Kidney tubule cell (primary cell): Measurements from ENCODE around the gene CLHC1.
"Not testable (repeated sequence)": the region's sequence is repeated elsewhere in the genome, so short reads cannot be mapped to it uniquely, and the experiment has no call there.

Experiments
- DNase-seq: peaks from one replicate; pipeline ENCODE4 v3.0.0-alpha.2; 2018; ENCODE audit warnings: low spot score

The CLHC1 gene

DNA sequence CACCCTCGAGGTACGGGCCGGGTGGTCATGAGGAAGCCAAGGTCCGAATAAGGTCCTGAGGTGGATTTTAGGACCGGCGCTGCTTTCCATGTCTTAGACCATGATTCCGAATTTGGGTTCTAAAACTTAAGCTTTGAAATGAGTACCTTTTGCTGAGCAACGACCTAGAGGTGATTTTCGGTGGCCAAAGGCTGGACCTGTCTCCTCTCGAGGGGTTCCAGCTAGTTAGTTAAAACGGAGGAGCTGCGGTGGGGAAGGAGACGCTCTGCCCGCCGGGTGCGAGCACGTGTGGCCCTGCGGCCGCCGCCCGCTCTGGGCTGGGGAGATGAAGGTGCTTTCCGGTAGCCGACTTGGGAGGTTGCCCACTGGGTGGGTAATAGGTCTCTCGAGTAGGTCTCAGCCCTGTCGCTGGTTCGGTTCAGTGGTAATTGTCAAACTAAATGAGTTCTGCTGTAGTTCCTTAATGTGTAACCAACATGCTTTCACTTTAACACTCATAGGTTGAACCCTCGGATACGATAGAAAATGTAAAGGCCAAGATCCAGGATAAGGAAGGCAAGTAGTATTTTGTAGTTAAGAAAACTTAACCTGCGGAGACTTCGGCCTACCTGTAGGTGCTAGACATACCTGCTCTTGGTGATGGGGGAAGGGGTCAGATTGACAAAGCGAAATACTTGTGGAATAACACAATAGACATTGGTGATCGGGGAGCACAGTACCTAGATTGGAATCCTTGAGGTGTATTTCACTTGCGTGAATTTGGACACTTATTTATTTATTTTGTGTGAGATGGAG lies 967 bp upstream of the CLHC1 start:
- DNase-seq, result peak; percentile 46

DNA sequence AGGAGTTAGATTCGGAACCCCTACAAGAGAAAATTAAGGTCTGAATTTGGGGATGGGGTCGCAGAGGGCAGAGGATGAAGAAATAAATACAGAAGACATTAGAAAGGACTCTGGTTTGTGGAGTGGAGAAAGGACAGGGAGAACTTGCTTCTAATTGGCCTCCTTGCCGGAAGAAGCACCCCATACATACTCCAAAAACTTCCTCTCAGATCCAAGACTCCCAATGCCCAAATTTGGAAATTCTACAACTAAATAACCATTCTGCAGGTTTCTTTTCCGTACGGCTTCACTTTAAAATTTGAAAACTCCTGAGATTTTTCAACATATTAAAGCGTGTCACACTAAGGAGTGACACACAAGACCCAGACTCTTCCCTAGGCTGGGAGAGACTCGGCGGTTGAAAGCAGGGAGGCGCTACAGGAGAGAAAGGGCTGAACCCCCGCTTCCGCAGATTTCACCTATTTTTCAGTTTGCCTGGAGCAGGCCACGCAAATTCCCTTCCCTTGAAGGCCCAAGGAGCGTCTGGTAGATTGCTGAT lies 478 bp downstream of the CLHC1 start:
- no peak for DNase-seq

DNA sequence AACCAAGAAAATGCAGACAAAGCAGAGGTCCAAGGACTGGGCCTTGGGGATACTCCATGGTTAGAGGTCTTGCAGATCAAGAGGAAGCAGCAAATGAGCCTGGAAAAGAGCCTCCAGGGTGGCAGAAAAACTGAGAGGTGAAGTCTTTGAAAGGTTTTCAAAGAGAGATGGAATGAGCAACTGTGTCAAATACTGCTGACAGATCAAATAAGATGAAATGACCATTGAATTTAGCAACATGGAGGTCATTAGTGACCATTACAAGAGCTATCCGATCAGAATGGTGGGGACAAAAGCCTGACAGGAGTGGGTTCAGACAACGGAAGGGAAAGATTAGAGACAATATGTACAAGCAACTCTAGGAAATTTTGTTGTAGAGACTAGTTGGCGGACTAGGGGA lies 1.5 kb downstream of the CLHC1 start:
- no peak for DNase-seq

DNA sequence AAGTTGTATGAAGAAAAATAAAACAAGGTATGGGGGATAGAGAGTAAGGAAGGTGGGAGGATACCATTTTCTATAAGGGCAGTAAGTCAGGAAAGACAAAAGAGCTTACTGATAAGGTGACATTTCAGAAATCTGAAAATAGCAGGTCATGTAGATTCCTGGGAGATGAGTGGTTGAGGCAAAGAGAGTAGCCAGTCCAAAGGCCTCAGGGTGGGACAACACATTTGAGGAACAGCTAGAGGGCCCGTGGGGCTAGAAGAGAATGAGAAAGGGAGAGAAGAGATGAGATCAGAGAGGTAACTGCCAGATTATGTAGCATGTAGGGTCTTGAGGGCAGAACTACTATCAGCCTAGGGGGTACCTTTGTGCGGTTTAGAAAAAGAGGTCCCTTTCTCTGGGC lies 2.9 kb downstream of the CLHC1 start:
- DNase-seq, result no peak

DNA sequence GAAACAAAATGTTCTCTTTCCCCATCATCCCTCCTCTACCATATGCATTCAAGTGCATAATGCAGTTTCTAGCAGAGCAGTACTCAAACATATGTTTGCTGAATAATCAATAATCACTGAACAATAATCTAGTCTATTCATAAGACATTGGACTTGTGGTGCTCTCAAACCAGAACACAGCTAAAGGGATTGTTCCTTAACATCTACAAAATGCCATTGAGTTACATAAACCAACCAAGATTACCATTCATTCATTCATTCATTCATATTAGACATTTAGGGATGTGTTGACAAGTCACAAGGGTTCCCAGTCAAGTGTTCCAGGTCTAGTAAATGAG lies 3.9 kb downstream of the CLHC1 start:
- no peak for DNase-seq

DNA sequence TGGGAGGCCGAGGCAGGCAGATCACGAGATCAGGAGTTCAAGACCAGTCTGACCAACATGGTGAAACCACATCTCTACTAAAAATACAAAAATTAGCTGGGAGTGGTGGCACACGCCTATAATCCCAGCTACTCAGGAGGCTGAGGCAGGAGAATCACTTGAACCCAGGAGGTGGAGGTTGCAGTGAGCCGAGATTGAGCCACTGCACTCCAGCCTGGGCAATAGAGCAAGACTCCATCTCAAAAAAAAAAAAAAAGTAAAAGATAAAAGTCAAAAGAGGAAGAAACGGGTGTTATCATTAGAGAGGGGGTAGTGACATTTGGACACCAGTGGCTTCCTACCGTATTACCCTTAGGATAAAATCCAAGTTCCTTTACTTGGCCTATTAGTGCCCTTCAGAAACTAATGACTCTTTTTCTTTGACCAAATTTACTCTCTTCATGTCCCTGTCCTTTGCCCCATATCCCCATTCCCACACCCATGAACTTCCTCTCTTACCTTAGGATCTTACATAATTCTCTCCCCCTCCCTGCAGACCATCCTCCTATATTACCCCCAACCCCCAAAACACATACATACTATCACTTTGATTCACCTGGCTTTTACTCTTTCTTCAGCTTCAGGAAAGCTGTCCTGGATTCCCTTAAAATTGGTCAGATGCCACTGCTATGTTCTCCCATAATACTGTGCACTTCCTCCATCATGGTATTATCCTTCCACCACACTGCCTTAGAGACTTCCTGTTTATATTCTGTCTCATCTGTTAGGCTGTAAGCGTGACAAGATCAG lies 4.5 kb downstream of the CLHC1 start:
- DNase-seq, result not testable (repeated sequence)

DNA sequence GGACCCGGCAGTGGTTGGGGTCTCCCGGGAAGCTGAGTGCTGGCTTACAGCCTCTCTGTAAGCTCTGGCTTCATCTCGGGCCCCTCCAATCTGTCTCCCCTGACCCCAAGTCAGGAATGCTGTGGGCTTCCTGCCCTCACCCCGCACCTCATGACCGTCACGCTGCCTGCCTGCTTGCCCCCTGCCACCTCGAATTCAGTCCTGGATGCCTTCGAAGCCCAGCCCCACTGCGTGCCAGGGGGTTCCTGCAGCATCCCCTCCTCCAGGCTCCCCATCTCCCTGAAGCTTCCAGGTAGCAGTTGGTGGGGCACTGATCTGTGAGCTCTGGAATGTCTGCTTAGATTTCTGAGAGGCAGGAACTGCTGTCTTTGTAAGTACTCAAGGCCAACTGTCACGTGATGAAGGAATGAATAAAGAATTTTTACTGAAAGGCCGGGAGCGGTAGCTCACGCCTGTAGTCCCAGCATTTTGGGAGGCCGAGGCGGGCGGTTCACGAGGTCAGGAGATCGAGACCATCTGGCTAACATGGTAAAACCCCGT lies 6.5 kb downstream of the CLHC1 start:
- no peak for DNase-seq

DNA sequence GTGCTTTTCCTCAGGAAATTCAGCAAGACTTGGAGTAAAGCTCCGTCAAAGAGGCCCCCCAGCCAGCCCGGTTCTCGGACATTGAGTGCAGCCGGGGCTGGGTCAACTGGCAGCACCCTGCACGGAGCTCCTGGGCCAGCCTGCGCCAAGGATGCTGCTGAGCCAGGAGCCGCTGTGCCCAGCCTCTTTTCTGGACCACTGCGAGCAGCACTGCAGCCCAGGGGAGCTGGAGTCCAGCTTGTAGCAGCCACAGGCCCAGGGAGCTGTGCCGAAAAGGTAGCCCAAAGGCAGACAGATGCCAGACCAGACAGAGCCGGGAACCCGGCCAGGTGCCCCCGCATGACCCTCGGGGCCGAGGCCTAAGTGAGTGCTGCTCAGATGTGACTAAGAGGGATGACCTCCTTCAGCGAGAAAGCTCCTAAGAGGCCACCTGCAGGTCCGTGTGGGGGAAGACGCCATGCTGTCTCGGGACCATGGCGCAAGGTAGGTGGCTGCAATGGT lies 7.3 kb downstream of the CLHC1 start:
- no peak for DNase-seq

DNA sequence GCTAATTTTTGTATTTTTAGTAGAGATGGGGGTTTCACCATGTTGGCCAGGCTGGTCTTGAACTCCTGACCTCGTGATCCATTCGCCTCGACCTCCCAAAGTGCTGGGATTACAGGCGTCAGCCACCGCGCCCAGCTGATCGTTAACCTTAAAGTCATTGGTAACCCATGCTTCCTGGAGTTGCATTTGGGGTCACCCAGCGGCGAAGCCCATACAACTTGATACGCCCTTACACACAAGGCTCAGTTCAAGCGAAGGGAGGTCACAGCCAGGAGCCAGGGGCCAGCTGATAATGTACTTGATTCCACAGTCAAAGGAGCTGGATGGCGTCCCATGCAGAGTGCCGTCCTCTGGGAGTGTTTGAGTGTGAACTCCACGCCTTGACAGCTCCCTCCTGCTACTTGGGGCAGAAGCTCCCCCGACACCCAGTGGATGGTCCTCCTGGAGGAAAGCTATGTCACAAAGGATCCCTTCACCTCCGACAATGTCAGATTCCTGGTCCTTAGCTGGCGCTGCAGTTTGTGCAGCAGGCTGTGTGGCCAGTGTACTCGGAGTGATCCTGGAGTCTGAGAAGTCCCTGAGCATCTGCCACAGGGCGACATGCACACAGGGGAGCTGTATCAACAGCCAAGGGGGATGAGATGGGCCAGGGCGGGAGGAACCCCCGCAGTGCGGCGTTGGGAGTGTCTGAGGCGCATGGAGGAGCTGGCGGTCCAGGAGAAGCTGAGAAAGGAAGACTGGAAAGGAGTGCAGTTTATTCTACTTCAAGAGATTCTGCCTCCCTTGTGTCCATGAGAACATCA lies 7.9 kb downstream of the CLHC1 start:
- no peak for DNase-seq

DNA sequence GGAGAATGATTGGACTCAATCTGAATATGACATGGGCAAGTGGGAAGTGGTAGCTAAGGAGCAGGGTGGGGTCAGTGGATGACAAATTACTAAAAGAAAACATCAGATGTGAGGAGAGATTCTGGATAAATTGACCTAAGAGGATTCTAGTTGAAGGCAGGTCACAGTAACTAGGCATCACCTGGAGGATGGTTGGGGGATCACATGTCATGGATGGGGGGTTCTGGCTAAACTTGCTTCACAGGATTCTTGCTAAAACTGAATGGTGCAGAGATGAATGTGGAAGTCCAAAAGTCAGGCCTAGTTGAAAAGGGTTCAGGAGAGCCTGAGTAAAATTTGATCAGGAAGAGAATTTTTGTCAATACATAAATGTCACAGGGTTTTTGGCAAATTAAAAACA lies 18.3 kb downstream of the CLHC1 start:
- no peak for DNase-seq

DNA sequence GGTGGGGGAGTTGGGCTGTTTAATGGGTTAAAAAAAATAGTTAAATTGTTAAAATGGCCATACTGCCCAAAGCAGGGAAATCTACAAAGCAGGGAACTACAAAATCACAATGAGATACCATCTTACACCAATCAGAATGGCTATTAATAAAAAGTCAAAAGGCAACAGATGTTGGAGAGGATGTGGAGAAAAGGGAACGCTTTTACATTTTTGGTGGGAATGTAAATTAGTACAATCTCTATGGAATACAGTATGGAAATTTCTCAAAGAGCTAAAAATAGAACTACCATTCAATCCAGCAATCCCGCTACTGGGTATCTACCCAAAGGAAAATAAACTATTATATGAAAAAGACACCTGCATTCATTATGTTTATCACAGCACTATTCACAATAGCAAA lies 27.1 kb downstream of the CLHC1 start:
- DNase-seq, result no peak

DNA sequence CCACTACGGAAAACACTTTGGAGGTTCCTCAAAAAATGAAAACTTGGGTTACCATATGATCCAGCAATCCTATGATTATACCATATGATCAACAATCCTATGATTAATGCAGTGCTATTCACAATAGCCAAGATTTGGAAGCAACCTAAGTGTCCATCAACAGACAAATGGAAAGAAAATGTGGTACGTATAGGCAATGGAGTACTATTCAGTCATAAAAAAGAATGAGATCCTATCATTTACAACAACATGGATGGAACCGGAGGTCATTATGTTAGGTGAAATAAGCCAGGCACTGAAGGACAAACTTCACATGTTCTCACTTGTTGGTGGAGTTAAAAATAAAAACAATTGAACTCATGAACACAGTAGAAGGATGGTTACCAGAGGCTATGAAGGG lies 27.6 kb downstream of the CLHC1 start:
- no peak for DNase-seq

DNA sequence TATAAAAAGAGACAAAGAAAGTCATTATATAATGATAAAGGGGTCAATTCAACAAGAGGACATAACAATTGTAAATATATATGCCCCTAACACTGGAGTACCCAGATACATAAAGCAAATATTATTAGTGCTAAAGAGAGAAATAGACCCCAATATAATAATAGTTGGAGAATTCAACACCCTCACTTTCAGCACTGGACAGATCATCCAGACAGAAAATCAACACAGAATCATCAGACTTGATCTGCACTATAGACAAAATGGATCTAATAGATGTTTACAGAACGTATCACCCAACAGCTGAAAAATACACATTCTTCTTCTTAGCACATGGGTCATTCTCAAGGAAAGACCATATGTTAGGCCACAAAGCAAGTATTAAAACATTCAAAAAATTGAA lies 31.7 kb downstream of the CLHC1 start:
- no peak for DNase-seq

DNA sequence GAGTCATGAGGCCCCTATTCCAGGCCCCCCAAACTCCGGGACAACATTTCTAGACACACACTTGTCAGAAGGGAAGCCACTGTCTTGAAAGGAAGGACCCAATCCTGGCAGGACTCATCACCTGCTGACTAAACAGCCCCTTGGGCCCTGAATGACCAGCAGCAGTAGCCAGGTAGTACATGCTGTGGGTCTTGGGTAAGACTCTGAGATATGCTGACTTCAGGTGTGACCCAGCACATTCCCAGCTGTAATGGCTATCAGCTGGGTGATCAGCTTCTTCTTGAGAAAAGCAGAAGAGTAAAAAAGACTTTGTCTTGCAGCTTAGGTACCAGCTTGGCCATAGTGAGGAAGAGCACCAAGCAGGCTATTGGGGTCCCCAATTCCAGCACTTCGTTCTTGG lies 35.6 kb downstream of the CLHC1 start:
- DNase-seq, result no peak

DNA sequence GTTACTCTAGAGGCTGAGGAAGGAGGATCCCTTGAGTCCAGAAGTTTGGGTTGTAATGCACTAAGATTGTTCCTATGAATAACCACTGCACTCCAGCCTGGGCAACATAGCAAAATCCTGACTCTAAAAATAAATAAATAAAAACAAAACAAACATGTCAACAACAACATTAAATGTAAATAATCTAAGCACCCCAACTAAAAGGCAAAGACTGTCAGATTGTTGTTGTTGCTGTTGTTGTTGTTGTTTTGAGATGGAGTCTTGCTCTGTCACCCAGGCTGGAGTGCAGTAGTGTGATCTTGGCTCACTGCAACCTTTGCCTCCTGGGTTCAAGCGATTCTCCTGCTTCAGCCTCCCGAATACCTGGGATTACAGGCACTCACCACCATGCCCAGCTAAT lies 40.2 kb downstream of the CLHC1 start:
- not testable (repeated sequence) for DNase-seq

DNA sequence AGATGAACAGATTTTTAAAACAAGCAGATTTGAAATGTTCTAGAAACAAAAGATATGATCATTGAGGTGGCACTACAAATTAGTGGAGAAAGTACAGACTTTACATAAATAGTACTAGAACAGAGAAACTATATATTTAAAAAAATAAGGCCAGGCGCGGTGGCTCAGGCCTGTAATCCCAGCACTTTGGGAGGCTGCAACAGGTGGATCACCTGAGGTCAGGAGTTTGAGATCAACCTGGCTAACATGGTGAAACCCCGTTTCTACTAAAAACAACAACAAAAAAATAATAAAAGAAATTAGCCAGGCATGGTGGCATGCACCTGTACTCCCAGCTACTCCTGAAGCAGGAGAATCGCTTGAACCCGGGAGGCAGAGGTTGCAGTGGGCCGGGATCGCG lies 45.3 kb downstream of the CLHC1 start:
- not testable (repeated sequence) for DNase-seq

DNA sequence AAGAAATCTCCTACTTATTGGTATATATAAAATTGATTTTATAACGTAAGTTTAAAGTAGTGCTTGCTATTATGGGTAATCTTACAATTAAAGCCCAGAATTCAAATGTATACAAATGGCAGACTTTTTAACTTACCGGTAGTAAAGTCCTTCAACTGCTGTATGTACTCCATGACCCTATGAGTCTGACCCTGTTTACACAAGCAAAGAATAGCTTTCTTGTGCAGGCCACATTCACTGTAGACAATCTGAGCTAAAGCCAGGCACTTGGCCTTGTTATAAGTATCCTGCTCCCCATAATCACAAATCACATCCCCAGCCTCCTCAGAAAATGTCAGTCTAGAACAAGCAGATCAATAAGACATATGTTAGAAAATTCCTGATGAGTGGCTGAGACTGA lies 51.7 kb downstream of the CLHC1 start:
- no peak for DNase-seq

DNA sequence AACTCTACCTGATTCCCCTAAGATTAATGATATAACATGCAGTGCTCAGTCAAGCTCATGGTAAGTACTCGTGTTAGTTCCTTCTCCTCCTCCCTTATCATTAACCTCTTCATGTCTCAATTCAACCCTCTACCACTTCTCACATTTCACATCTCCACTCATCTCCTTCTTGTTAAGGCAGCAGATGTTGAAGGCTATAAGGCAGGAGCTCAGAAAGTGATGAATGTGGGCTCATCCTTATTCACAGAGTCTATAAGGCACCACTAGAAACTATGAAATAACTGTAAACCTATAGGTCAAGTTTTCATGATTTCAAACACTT lies 56.0 kb downstream of the CLHC1 start:
- DNase-seq, result no peak

DNA sequence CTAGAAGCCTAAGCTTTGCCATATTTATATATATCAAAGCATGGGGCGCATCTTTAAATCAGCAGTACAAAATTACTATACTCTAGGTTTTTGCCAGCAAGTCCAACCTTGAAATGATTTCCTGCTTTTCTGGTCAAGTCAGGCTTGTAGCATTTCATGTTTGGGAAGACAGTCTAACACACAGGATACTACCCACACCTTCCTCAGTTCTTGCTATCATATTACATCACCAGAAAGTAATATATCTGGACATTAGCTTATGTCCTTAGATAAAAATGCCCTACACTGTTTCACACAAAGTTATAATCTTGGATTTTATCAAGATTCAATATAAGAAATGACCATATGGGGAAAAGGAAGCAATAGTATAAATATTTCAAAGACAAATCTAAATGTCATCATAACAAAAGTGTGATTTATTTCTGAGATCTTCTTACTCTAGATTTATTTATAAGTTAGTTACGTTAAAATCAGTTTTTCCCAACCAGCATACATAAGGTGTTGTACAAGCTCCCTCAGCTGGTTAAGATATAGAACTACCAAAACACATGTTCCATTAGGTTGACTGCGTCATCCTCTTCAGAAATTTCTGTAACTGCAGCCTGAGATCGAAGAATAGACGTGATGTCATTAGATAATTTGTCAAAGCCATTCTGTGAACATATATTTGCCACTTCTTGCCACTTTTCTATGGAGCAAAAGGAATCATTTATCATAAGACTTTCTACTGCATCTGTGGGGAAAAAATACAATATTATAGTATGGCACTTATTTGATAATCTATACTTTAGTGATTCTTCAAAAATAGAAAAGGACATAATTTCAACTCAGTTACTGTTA lies 56.6 kb downstream of the CLHC1 start:
- peak; percentile 71 for DNase-seq

DNA sequence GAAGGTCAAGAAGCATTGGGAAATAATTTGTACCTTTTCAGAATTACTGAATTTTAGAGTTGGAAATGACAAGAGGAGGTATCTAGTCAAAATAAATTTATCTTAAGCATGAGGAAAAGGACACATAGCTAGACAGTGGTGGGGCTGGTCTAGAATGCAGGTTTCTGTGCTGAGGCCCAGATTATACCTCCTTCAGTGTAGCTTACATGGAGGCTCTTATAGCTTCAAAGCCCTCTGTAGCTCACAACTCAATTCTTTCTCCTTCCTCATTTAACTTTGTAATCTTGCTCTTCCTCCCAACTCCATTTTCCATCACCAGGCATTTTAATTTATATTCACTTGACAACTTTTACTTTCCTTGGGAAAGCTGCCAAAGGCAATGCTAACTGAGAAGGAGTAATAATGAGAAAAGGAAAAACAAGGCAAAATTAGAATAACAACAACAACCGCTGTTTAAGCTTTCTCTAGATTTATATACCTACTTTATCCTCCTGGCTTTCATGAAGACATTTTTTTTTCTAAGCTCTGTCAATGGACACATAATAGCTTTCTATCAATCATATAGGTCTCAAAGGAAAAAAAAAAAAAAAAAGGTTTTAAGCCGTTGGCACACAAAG lies 58.5 kb downstream of the CLHC1 start:
- no peak for DNase-seq

DNA sequence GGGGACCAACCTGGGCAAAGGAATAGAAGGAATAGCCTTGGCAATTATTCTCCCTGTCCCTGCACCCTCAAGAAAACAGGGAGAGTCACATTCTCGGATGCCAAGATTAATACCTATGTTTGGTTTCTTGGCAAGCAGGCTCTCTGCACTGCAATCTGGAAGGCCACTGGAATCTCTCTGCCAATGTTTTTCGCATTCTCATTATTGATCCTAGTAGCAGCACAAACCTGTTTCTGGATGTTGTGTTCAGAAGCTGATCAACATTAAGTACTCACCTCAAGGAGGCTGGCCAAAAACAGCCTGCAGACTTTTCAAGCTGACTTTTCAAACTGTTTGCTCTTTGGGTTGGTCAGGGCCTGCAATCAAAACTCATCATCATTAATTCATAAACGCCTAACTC lies 62.2 kb downstream of the CLHC1 start:
- no peak for DNase-seq
